HEK293 (cell line): Measurements from ENCODE around the gene PCSK1N.

Experiments used
- CTCF ChIA-PET: fragments of 350-600 bp; formaldehyde crosslinking; extraction: SDS; loops from one replicate; lab custom pipeline; 2021; ENCODE audit warnings: antibody characterized with exemption; lab: Yijun Ruan, JAX
- POLR2A ChIA-PET: fragments of 300-600 bp; formaldehyde crosslinking; extraction: SDS; loops from one replicate; lab custom pipeline; 2020; ENCODE audit warnings: antibody characterized with exemption, inconsistent platforms; lab: Yijun Ruan, JAX
- H3K27ac ChIP-seq: fragments of 200-500 bp; sonication (Bioruptor generic); 2 replicates; pipeline ENCODE4 v1.5.1; 2014; ENCODE audit warnings: low read depth, low read length, control low read depth, inconsistent platforms; ENCODE audit errors: extremely low read depth
- H3K36me3 ChIP-seq, 2 experiments: fragments of 200-500 bp in 1 of 2; sonication (Bioruptor generic) in 1 of 2; 1 replicate in 1 of 2; 2 replicates in 1 of 2; pipeline ENCODE4 v1.5.1; 2014 to 2017; ENCODE audit warnings: inconsistent platforms in 2 of 2, low read length in 2 of 2; ENCODE audit not compliant: control insufficient read depth in 2 of 2, insufficient read depth in 1 of 2
- H3K4me1 ChIP-seq: fragments of 200-500 bp; sonication (Bioruptor generic); 2 replicates; pipeline ENCODE4 v1.5.1; 2014; ENCODE audit warnings: mild to moderate bottlenecking, low read length, inconsistent platforms; ENCODE audit not compliant: control insufficient read depth, insufficient read depth
- H3K4me3 ChIP-seq: 2 replicates; pipeline ENCODE4 v1.5.1; 2011; ENCODE audit warnings: low read depth, mild to moderate bottlenecking, control low read depth, low read length, moderate library complexity
- H3K9me3 ChIP-seq: fragments of 200-500 bp; sonication (Bioruptor generic); 2 replicates; pipeline ENCODE4 v1.5.1; 2014; ENCODE audit warnings: low read depth, low read length, inconsistent platforms; ENCODE audit not compliant: control insufficient read depth, insufficient read depth
- AEBP2 ChIP-seq: fragments of 450-650 bp; formaldehyde crosslinking; IDR thresholded peaks from 2 replicates; pipeline ENCODE4 v1.5.1; 2016; ENCODE audit warnings: missing biosample characterization, missing genetic modification characterization, borderline replicate concordance
- EGR2 ChIP-seq: fragments of 450-650 bp; formaldehyde crosslinking; IDR thresholded peaks from 2 replicates; pipeline ENCODE4 v1.5.1; 2016; ENCODE audit warnings: low read depth, missing biosample characterization, missing genetic modification characterization
- REPIN1 ChIP-seq: fragments of 450-650 bp; formaldehyde crosslinking; IDR thresholded peaks from 2 replicates; pipeline ENCODE4 v1.5.1; 2017; ENCODE audit warnings: missing biosample characterization, missing genetic modification characterization, low read depth
- REST ChIP-seq: fragments of 450-650 bp; formaldehyde crosslinking; IDR thresholded peaks from 2 replicates; pipeline ENCODE4 v1.5.1; 2016; ENCODE audit warnings: missing biosample characterization, missing genetic modification characterization
- TRIM28 ChIP-seq: IDR thresholded peaks from 2 replicates; pipeline ENCODE4 v1.6.1; 2011; ENCODE audit warnings: low read length, control low read depth, borderline replicate concordance
- ZNF112 ChIP-seq: fragments of 450-650 bp; formaldehyde crosslinking; IDR thresholded peaks from 2 replicates; pipeline ENCODE4 v1.5.0; 2017; ENCODE audit warnings: missing biosample characterization, missing genetic modification characterization
- ZNF148 ChIP-seq: fragments of 450-650 bp; formaldehyde crosslinking; IDR thresholded peaks from 2 replicates; pipeline ENCODE4 v1.5.0; 2017; ENCODE audit warnings: missing biosample characterization, missing genetic modification characterization, borderline replicate concordance
- ZNF202 ChIP-seq: fragments of 450-650 bp; formaldehyde crosslinking; IDR thresholded peaks from 2 replicates; pipeline ENCODE4 v1.5.1; 2016; ENCODE audit warnings: missing biosample characterization, missing genetic modification characterization, borderline replicate concordance
- ZNF211 ChIP-seq: fragments of 450-650 bp; formaldehyde crosslinking; IDR thresholded peaks from 2 replicates; pipeline ENCODE4 v1.5.1; 2016; ENCODE audit warnings: low read depth, missing biosample characterization, missing genetic modification characterization
- ZNF239 ChIP-seq: fragments of 450-650 bp; formaldehyde crosslinking; IDR thresholded peaks from 2 replicates; pipeline ENCODE4 v1.5.1; 2016; ENCODE audit warnings: missing biosample characterization, missing genetic modification characterization
- ZNF274 ChIP-seq, 2 experiments: fragments of 200-500 bp in 1 of 2; fragments of 450-650 bp in 1 of 2; sonication (Bioruptor generic) in 1 of 2; formaldehyde crosslinking in 1 of 2; IDR thresholded peaks; 2 replicates each; pipeline versions ENCODE4 v1.5.1 to v1.6.1; 2014 to 2016; ENCODE audit warnings: borderline replicate concordance in 1 of 2, inconsistent platforms in 1 of 2, low read length in 1 of 2, missing biosample characterization in 1 of 2, missing genetic modification characterization in 1 of 2
- ZNF341 ChIP-seq: fragments of 450-650 bp; formaldehyde crosslinking; IDR thresholded peaks from 2 replicates; pipeline ENCODE4; 2016; ENCODE audit warnings: low read depth, missing biosample characterization, missing genetic modification characterization
- ZNF423 ChIP-seq: fragments of 450-650 bp; formaldehyde crosslinking; IDR thresholded peaks from 2 replicates; pipeline ENCODE4 v1.5.1; 2016; ENCODE audit warnings: missing biosample characterization, missing genetic modification characterization
- ZNF514 ChIP-seq: fragments of 450-650 bp; formaldehyde crosslinking; IDR thresholded peaks from 2 replicates; pipeline ENCODE4 v1.5.1; 2016; ENCODE audit warnings: missing biosample characterization, missing genetic modification characterization
- ZNF571 ChIP-seq: fragments of 450-650 bp; formaldehyde crosslinking; IDR thresholded peaks from 2 replicates; pipeline ENCODE4 v1.5.0; 2017; ENCODE audit warnings: missing biosample characterization, missing genetic modification characterization
- ZNF621 ChIP-seq: fragments of 450-650 bp; formaldehyde crosslinking; IDR thresholded peaks from 2 replicates; pipeline ENCODE4 v1.5.1; 2017; ENCODE audit warnings: missing biosample characterization, missing genetic modification characterization
- ZNF639 ChIP-seq: fragments of 450-650 bp; formaldehyde crosslinking; IDR thresholded peaks from 2 replicates; pipeline ENCODE4 v1.5.1; 2016; ENCODE audit warnings: missing biosample characterization, missing genetic modification characterization
- ZNF645 ChIP-seq: fragments of 450-650 bp; formaldehyde crosslinking; IDR thresholded peaks from 2 replicates; pipeline ENCODE4; 2016; ENCODE audit warnings: missing biosample characterization, missing genetic modification characterization
- ZNF707 ChIP-seq: fragments of 450-650 bp; formaldehyde crosslinking; IDR thresholded peaks from 2 replicates; pipeline ENCODE4 v1.5.1; 2016; ENCODE audit warnings: missing biosample characterization, missing genetic modification characterization
- ZNF768 ChIP-seq: fragments of 450-650 bp; formaldehyde crosslinking; IDR thresholded peaks from 2 replicates; pipeline ENCODE4 v1.5.1; 2018; ENCODE audit warnings: missing biosample characterization, mild to moderate bottlenecking, missing genetic modification characterization
- ZXDB ChIP-seq: fragments of 450-650 bp; formaldehyde crosslinking; IDR thresholded peaks from 2 replicates; pipeline ENCODE4 v1.5.1; 2016; ENCODE audit warnings: missing biosample characterization, missing genetic modification characterization

The PCSK1N gene

GRCh38 chrX:48827654-48827968 is 7.8 kb downstream of the PCSK1N start (continued):
- TF ChIP-seq ZNF148 (tag by site-specific recombination): no peak
- TF ChIP-seq ZNF645 (tag by site-specific recombination): no peak
- no peak for TF ChIP-seq ZNF639 (tag by site-specific recombination)
- TF ChIP-seq TRIM28: no peak

- Histone ChIP-seq H3K4me3 (no peak overlapping the region), H3K4me1 (no peaks in the 10 kb centered on the region), H3K9me3 (no peaks in the 10 kb centered on the region), H3K36me3 (peaks cover 0 to 39% of the 10 kb centered on the region in 2 experiments; a peak in 1 of 3 replicates), H3K27ac (no peak overlapping the region)
- TF ChIP-seq ZNF768: no peak
- peak; percentile 23; the same call in 1 of the 2 replicates for TF ChIP-seq ZNF341 (tag by site-specific recombination)
- CTCF ChIA-PET: interaction anchor here (0.6 kb wide), 1 partner anchor 176 kb away, joined by 7 read pairs; no protein-coding TSS in a partner anchor
- POLR2A ChIA-PET: no interaction called here
These were observed 8.3 kb downstream of the PCSK1N start for GRCh38 chrX:48826876-48827653.

- CTCF ChIA-PET: no interaction called here
- Histone ChIP-seq H3K9me3 (no peaks in the 10 kb centered on the region), H3K36me3 (peaks cover 0 to 42% of the 10 kb centered on the region in 2 experiments; a peak in 1 of 3 replicates), H3K4me1 (no peaks in the 10 kb centered on the region), H3K27ac (no peak within 1 kb of the TSS), H3K4me3 (no peak within 1 kb of the TSS)
- POLR2A ChIA-PET: no interaction called here
- TF ChIP-seq EGR2: no peak
- TF ChIP-seq ZNF274 (IDR thresholded peaks at IDR 0.05; ENCODE audit: low read length): no peak
- no peak for TF ChIP-seq ZNF274 (tag by site-specific recombination; IDR thresholded peaks at IDR 0.05; ENCODE audit: borderline replicate concordance)
- TF ChIP-seq ZNF202 (tag by site-specific recombination): no peak
- no peak for TF ChIP-seq ZNF707 (tag by site-specific recombination)
- no peak for TF ChIP-seq ZNF514
- no peak for TF ChIP-seq ZNF423 (tag by site-specific recombination)
- no peak for TF ChIP-seq REST (tag by site-specific recombination)
- no peak for TF ChIP-seq ZNF211 (tag by site-specific recombination)
- TF ChIP-seq AEBP2 (tag by site-specific recombination): no peak
- no peak for TF ChIP-seq REPIN1 (tag by site-specific recombination)
- TF ChIP-seq ZNF239 (tag by site-specific recombination): no peak
- TF ChIP-seq ZXDB: no peak
- no peak for TF ChIP-seq ZNF621 (tag by site-specific recombination)
- no peak for TF ChIP-seq ZNF571 (tag by site-specific recombination)
- no peak for TF ChIP-seq ZNF112 (tag by site-specific recombination)
These were observed 9.1 kb downstream of the PCSK1N start, which contains the start of gene ERAS for GRCh38 chrX:48826135-48826875. Gene ERAS (plus strand): TSS chrX:48826513. CDS start chrX:48829124, 2,611 bp downstream.
